ACHN (cell line): Measurements from ENCODE around the gene COL13A1.

Experiments
- DNase-seq: peaks from one replicate; pipeline ENCODE4 v3.0.0-alpha.2; 2015
- in situ Hi-C: cut with HindIII; loops from 2 replicates; pipeline ENCODE4 v1.10.0; 2017; ENCODE audit warnings: low sequenced_read_pairs, low pct_ligation_motif_present, low pct_unique_long_range_greater_than_20kb

The COL13A1 gene

DNA sequence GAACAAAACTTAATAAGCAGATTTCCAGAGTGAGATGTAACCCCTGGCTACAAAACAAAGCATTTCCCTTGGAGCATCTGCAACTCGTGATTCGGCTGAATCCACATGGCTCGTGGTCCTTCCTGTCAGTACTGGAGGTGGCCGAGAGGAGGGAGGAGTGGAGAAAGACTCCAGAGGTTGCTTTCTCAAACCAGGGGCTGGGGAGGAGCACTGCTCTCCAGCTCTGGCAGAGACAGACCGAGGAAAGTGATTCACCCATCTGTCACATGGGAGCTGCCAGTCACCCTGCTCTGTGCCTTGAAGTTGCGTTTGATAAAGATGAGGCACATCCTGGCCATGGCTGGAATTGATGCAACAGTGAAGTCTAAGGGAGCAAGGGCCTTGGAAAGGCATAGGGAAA lies 72.7 kb downstream of the COL13A1 start:
- DNase-seq: peak; percentile 11
- in situ Hi-C loops: no loop called here

DNA sequence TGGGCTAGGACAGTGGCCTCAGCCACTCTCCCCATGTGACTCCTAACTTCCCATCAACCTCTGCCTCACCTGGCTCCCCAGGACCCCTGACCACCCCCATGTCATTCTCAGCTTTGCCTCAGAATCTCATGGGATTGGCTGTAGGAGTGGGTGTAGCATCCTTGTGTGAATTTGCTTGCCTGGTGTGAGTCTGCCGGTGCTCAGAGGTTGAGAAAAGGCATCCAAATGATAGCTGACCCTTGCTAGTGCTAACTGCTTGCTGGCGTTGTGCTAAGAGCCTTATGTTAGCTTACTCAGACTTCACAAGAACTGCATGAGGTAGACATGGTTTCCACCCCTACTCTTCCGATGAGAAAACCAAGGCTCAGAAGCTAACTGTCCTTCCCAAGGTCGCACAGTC lies 74.2 kb downstream of the COL13A1 start:
- DNase-seq: no peak
- in situ Hi-C loops: no loop called here

DNA sequence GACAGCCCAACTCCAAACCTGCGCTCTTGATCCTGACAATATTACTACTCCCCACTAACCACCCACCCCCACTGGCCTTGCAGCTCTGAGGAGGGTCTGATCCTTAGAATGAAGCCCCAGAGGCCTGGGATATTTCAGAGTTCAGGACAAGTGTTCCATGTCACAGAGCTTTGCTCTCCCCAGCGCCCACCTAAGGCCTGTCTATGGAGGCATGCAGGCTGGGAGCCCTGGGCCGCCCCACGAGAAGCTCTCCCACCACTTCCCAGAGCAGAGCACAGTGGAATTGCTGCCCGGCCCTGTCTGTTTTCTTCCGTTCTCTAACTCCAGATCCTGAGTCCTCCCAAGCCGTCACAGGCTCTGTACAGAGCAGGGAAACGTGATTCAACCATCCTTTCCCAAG lies 74.6 kb downstream of the COL13A1 start:
- DNase-seq: no peak
- in situ Hi-C loops: no loop called here

DNA sequence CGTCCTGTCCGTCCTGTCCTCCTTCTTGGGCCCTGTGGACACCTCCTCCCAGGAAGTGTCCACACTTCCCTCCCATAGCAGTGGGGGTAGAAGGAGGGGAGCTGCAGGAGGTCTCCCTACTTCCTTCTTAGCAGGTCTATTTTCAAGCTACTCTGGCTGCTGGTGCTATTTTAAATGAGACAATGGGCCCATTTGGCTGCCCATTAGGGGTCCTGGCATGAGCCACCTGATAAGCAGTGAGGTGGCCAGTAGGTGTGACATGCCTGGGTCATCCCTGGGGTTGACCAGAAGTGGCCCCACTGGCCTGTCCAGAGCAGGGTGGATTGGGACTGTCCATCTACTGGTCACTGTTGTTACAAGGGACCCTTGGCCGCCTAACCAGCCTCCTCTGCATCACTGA lies 75.2 kb downstream of the COL13A1 start:
- no peak for DNase-seq
- in situ Hi-C loops: no loop called here

DNA sequence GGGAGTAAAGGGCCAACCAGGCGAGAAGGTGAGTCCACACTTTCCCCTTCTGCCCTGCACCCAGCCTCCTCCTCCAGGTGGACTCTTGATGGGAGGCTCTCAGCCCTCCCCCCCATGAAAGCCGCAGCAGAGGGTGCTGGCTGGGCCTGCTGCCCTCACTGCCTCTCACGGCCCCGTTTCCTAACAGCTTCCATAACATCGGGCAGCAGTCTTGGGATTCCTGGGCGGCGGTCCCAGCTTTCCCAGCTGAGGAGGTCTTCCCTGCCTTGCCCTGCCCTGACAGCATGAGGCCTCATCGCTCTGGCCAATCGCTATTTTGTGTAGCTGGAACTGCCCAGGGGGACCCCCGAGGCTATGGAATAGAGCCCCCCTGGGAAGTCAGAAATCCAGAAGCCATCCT lies 76.3 kb downstream of the COL13A1 start:
- no peak for DNase-seq
- in situ Hi-C loops: no loop called here

DNA sequence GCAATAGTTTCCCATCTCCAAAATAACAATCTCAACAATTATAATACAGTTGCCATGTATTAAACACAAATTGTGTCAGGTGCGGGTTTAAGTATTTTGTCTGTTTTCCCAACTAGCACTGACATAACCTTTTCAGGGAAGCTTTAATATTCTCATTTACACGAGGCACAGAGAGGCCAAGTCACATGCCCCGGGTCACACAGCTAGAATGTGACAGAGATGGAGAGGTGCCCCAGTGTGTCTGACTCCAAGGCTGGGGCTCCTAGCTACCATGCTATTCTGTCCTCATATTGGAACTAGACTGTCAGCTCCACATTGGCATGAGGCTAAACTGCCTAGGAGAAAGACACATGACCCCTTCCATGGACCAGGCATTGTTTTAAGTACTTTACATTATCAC lies 77.2 kb downstream of the COL13A1 start:
- in situ Hi-C loops: no loop called here
- no peak for DNase-seq

DNA sequence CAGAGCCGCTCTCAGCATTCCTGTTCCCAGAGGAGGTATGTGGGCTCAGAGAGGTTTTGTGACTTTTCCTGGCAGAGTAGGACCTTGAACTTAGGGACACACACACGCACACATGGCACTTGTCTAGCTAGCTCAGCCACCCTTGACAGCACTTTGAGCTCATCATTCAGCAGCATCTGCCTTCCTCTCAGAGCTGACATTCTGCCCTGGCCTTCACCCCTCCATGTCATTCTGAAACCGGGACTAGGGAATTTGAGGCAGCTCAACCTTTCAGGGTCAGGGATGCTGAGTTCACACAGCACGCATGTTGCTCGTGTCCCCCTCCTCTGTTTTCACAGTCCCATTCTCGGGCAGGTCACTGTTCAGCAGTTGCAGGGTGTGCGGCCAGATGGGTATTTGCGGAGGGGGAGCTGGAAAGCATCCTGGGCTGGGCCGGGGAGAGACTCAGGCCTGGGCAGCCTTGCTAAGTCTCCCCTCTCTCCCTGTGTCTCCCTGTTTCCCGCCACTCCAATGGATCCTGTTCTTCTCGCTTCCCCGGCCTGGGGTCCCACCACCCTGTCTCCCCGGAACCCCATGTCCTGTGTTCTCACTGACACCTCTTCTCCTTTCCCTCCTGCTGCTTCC lies 78.0 kb downstream of the COL13A1 start:
- no peak for DNase-seq

DNA sequence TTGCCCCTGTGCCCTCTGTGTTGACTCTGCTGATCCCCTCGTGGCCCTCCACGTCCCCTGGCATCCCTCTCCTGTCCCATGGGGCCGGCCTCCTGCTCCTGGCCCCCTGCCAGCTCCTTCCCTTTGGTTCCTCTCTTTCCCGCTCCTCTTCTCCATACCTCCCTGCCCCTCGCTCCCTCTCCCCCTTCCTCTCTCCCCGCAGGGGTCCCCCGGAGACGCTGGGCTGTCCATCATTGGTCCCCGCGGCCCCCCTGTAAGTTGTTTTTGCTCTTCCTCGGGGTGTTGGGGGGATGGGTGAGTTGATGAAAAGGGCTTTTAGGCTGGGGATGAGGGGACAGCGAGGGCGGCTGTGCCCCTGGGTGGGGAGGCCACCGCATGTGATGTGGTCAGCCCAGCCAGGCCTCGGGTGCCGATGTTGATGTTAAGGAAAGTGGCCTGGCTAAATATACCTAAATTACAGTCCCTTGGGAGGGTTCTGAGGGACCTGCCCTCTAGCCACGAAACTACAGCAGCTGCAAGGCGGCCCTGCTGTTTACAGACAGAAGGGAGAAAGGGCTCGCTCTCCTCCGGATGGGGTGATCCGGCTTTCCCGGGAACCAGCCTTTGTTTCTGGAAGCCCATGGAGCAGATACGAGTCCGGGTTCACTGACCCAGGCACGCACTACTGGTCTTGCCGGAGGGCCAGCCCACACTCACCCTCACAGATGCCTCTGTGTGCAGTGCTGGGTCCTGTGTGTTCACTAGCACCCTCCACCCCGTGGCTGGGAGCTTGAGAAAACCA lies 78.8 kb downstream of the COL13A1 start:
- DNase-seq: no peak
- in situ Hi-C loops: no loop called here

More for the DNA sequence above, 78.0 kb downstream of the COL13A1 start:
- in situ Hi-C loops: no loop called here

DNA sequence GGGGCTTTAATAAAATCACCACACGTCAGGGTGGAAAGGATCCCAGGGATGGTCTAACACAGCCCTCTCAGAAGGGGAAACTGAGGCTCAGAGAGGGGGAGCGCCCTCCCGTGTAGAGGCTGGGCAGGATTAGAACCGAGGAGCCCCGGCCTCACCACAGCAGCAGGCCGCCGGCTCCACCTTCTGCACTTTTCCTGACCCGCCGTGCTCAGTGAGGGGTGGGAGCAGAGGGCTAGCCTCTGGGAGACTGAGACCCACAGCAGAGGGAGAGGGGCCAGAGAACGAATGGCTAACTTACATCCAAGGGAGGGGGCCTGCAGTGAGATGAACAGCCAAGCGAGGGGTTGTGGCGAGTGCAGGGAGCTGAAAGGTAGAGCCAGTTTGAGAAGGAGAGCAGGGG lies 79.5 kb downstream of the COL13A1 start:
- DNase-seq: no peak

DNA sequence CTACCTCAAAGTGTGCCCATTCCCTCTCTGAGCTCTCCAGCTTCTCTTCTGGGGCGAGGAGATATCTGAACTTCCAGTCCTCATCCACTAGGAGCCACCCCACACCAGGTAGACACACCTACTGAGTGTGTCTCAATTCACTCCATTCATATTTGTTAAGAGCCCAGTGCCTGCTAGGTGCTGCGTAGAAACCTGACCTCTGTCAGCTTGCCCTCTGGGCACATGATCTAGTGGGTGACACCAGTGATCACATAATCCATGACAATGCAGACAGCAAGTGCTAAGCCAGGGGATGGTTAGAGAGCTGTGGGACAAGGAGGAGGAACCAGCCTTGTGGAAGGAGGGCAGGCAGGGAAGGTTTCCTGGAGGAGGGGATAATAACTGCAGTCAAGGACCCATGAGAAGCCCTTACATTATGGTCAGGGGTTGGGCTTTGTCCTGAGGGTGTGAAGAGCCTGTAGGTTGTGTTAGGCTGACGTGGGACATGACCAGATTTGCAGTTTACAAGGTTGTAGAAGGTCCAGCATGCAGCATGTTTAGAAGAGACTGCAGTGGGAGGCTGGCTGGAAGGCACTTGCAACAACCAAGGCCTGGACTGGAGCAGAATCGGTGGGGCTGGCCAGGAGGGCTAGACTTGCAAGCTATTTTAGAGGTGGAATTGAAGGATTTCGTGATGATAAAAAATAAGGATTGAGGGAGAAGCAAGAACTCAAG lies 81.8 kb downstream of the COL13A1 start:
- DNase-seq: no peak
- in situ Hi-C loops: no loop called here

More for the DNA sequence above, 79.5 kb downstream of the COL13A1 start:
- in situ Hi-C loops: no loop called here

DNA sequence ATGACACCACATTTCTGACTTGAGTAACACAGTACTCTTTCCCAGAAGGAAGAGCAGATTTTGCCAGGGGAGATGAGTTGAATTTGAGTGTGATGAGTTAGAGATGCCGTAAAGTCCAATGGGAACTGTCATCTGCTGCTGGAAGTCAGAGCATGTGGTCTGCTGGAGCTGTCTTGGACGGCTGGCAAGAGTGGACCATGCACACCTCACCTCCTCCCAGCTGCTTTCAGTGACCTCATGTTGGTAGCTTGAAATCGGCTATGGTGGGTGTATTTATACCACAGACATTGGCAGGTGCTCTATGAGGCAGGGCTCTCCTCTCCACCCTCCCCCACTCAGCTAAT lies 82.3 kb downstream of the COL13A1 start:
- in situ Hi-C loops: no loop called here
- no peak for DNase-seq

DNA sequence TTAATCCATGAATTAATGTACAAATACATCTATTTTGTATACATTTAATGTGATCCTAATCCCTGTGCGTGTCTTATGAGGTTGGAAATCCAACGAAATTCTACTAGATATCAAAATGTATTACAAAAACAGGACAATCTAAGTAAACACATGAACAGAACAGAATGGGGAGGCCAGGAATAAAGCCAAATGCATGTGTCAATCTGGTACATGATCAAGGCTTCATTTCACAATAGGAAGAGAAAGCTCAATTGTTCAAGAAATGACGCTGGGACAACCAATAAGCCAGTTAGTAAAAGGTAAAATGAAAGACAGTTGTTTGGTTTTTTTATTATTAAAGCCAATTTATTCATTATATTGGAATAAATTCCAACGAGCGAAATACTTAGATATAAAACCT lies 83.0 kb downstream of the COL13A1 start:
- in situ Hi-C loops: no loop called here
- DNase-seq: no peak

DNA sequence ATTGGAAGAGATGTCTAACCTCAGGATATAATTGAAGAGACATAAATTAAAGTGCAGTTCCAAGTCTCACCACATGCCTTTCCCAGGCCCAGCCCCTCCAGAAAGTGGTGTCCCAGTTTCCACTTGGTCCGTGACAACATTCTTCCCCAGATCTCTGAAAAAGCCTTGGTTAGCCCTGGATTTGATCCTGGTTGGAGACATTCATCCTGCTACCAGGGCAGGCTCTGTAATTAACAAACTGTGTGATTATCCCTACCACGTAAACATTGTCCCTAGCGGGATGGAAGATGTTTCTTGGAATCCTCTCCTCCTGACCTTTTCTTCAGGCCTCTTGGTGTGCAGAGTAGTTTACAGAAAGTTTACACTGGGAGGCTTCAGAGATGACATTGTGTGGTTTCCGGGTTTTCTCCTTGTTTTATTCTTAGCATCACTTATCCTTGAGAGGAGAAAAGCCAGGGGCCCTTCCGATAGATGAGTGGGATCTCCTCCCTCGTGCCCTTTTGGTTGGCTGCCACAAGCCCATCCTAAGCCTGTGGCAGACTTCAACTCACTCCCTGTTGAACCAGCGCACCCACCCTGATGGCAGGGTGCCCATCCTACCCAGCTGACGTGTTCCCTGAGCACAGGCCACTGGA lies 83.8 kb downstream of the COL13A1 start:
- in situ Hi-C loops: no loop called here
- DNase-seq: peak; percentile 14

DNA sequence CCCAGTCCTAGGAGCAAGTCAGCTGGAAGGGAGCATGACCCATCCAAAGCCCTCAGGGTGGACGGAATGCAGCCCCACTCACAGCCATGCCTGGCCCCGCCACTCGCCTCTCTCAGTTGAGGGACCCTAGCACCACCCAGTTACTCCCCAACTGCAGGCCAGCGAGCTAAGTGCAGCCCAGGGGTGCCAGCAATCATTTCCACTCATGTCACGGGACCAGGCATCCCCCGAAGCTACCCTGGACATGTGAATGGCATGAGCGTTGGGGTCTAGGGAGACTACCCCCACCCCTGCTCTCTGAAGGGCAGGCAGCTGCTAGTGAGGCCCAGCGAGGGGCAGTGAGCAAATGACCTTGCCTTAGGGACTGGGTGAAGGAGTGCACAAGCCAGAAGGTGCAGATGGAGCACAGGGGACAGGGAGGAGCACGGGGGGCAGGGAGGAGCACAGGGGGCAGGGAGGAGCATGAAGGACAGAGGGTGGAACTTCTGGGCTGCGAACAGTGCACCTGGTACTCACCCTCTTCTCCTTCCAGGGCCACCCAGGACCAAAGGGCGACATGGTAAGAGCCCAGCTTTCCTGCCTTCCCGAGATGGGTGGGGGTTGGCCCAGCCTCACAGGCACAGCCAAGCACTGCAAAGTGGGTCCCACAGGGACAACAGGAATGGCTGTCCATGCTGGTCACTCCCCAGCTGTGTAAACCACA lies 87.3 kb downstream of the COL13A1 start:
- in situ Hi-C loops: no loop called here

DNA sequence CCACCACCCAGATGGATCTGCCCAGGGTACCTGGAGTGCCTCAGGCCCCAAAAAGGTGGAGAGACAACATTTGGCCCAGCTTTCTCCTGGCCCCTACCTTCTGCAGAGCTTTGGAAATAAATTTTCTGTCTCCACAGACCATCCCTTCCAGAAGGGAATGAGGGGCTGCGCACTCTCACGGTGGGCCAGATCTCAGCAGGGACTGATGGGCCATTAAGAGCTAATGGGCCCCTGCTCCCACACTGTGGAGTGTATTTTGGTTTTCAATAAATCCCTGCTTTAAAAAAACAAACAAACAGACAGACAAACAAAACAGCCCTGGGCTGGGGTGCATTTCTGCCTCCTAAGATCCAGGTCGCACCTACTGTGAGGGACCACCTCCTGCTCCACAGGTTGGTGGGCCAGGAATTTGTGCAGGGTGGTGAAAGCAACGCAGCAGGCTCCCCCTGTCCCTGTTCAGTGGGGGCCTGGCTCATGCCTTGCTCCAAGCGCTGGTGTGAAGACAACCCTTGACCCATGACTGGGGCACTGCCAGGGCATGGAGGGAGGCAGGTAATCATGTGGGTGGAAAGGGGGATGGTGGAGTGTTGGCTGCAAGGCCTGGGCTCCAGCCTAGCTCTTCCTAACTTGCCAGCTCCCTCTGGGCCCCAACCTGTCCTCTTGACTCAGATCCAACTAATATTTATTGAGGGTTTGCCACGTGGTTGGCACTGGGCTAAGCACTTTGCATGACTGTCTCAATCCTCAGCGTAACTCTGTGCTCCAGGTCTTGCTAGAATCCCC lies 88.5 kb downstream of the COL13A1 start:
- in situ Hi-C loops: no loop called here
- no peak for DNase-seq

More for the DNA sequence above, 87.3 kb downstream of the COL13A1 start:
- DNase-seq: no peak

DNA sequence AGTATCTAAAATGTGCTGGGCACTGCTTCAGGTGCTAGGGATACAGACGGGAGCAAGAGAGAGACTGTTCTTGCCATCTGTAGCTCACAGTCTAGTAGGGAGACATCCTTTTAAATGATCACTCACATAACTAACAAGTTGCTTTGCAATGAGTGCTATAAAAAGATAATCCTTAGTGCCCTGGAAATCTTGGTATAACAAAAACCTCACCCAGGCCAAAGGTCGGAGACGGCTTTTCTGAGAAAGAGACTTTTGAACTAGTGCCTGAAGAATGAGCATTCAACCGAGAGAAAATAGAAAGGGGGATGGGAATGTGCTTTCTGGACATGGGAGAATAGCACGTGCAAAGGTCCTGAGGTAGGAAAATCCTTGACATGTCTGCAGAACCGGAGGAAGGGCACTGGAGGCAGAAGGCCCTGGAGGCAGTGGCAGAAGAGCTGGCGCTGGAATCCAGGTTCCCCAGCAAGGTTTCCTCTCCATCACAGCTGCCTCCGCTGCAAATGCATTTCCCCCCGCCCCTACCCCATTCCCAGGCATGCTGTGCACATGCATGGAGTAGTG lies 89.4 kb downstream of the COL13A1 start:
- in situ Hi-C loops: no loop called here
- DNase-seq: no peak

DNA sequence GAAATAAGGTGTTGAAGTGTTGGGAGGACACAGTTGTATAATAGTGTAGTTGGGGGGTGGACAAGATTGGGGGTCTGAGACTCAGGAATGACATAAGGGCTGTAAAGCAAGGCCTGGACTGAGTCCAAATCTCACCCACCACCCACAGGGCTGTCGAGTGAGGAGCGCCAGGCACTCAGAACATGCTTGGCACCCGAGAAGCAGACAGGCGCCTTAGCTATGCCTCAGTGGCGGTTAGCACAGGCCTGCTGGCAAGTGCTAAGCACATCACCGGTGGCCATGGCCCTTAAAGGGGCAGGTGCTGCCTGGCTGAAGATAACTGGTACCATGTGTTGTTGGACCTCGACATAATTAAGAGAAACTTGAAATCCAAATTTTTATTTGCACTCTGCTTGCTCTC lies 90.7 kb downstream of the COL13A1 start:
- in situ Hi-C loops: no loop called here
- no peak for DNase-seq

DNA sequence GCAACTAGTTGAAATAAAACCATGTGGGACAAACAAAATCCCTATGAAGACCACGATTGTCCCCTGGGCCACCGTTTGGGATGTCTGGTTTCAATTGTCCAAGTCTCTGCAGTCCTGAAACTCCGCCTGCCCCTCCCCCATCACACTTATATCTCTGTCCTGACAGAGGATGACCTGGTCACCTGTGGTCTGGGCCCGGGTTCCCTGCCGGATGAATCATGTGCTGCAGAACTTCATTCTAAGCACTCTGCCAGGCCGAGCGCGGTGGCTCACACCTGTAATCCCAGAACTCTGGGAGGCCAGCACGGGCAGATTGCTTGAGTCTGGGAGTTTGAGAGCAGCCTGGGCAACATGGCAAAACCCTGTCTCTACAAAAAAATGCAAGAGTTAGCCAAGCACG lies 91.1 kb downstream of the COL13A1 start:
- in situ Hi-C loops: no loop called here
- no peak for DNase-seq
